HG03064 (cell line): Measurements from ENCODE around the gene ESF1.

ENCODE experiments used
- ATAC-seq: cut with Tn5 transposase; IDR thresholded peaks from one replicate; pipeline ENCODE4 v1.9.1; 2021; ENCODE audit warnings: low read depth; ENCODE audit not compliant: unreplicated experiment

The ESF1 gene

GRCh38 chr20:13784893-13785715 is at the start of gene ESF1, which contains the start of gene NDUFAF5:
Gene ESF1 (minus strand): TSS chr20:13784919. CDS start chr20:13783140, 1,779 bp downstream.
Gene NDUFAF5 (plus strand): TSS chr20:13785028. CDS start chr20:13785069, 41 bp downstream.
- peak; percentile 90 for ATAC-seq

- ATAC-seq = no peak
Measured at GRCh38 chr20:13831476-13831875, 46.8 kb upstream of the ESF1 start.

- ATAC-seq = no peak
Measured at GRCh38 chr20:13825465-13825864, 40.7 kb upstream of the ESF1 start.

GRCh38 chr20:13824459-13824858 is 39.7 kb upstream of the ESF1 start:
- no peak for ATAC-seq

GRCh38 chr20:13822459-13822858 is 37.7 kb upstream of the ESF1 start:
- no peak for ATAC-seq

- no peak for ATAC-seq
Measured at GRCh38 chr20:13821876-13822275, 37.2 kb upstream of the ESF1 start.

GRCh38 chr20:13819885-13820645 is 35.3 kb upstream of the ESF1 start:
- ATAC-seq = peak; percentile 75

GRCh38 chr20:13817342-13817741 is 32.6 kb upstream of the ESF1 start:
- ATAC-seq = no peak

- ATAC-seq = no peak
Measured at GRCh38 chr20:13816757-13817156, 32.0 kb upstream of the ESF1 start.

- no peak for ATAC-seq
Measured at GRCh38 chr20:13814672-13815071, 30.0 kb upstream of the ESF1 start.

- ATAC-seq = no peak
Measured at GRCh38 chr20:13813910-13814309, 29.2 kb upstream of the ESF1 start.

- no peak for ATAC-seq
Measured at GRCh38 chr20:13810446-13810845, 25.7 kb upstream of the ESF1 start.

- no peak for ATAC-seq
Measured at GRCh38 chr20:13809855-13810254, 25.1 kb upstream of the ESF1 start.

- no peak for ATAC-seq
Measured at GRCh38 chr20:13809373-13809772, 24.7 kb upstream of the ESF1 start.

GRCh38 chr20:13800728-13801134 is 16.0 kb upstream of the ESF1 start:
- no peak for ATAC-seq

- no peak for ATAC-seq
Measured at GRCh38 chr20:13799974-13800373, 15.3 kb upstream of the ESF1 start.

GRCh38 chr20:13799040-13799439 is 14.3 kb upstream of the ESF1 start:
- ATAC-seq = no peak

- no peak for ATAC-seq
Measured at GRCh38 chr20:13794667-13795066, 9.9 kb upstream of the ESF1 start.

- ATAC-seq = no peak
Measured at GRCh38 chr20:13793001-13793400, 8.3 kb upstream of the ESF1 start.

GRCh38 chr20:13791540-13792459 is 7.1 kb upstream of the ESF1 start:
- ATAC-seq = no peak

- ATAC-seq = no peak
Measured at GRCh38 chr20:13790708-13791107, 6.0 kb upstream of the ESF1 start.
